ENCODE data around the gene EXT2. TPM values are rescaled to one million over a fixed set of nuclear protein-coding genes. Genes with fewer than 3 reads are reported as not detected.
A peak's percentile ranks its signal among the peaks of the same experiment; 100 is the strongest.

The EXT2 gene
- total RNA-seq, 2 donors from 2014 or later, result 23.3 to 24.3 TPM

GRCh38 chr11:44252999-44253602, 157.6 kb downstream of the EXT2 start:
- Mint-ChIP-seq H3K9me3 (peaks cover 27 to 31% of the 10 kb centered on the region in 2 donors), H3K36me3 (peaks cover 35 to 45% of the 10 kb centered on the region in 2 donors), H3K27ac (no peak overlapping the region)
- no peak for ATAC-seq
- DNase-seq (ENCODE audit: low spot score in 2 of 2), result no peak

DNA sequence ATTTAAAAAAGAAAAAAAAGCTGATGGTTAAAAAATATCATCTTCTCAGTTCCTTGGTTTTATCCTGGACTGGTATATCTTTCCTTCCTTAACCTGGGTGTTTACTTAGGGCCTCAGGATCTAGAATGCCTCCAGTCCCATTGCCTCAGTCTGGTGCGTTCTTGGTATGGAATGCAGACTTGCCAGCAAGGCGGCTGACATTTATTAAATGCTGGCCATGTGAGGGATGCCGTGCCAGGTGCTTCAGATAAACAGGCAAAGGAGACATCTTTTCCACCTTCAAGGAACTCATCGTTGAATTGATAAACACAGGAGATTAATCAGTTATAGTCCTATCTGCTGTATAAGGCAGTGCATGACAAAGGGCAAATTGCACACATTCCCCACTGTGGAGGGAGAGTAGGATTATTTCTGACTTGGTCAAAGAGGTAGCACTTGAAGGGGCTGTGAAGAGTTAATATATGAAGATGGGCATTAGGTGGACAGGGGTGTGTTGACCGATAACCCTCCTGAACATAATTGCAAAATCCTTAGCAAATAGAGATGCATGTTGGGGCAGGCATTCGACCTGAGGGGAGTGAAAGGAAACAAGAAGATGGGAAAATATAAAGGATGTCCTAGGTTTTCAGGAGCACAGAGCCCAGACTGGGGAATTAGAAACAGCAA, 160.1 kb downstream of the EXT2 start:
- Mint-ChIP-seq H3K9me3 (peaks cover 23 to 25% of the 10 kb centered on the region in 2 donors), H3K36me3 (peaks cover 23 to 26% of the 10 kb centered on the region in 2 donors), H3K27ac (no peak overlapping the region)
- ATAC-seq (no peak), DNase-seq (ENCODE audit: low spot score in 2 of 2) (no peak)

- H3K9me3 Mint-ChIP-seq, result peaks cover 14 to 16% of the 10 kb centered on the region in 2 donors
- no peak for DNase-seq (ENCODE audit: low spot score in 2 of 2)
- no peak for ATAC-seq
- no peak overlapping the region for H3K27ac Mint-ChIP-seq
- peaks cover 14% of the 10 kb centered on the region in 2 donors for H3K36me3 Mint-ChIP-seq
Measured at GRCh38 chr11:44256673-44257291, 161.3 kb downstream of the EXT2 start.

- Mint-ChIP-seq H3K27ac (peak overlapping the region in 1 of 2 donors; percentile 78), H3K9me3 (peaks cover 6 to 8% of the 10 kb centered on the region in 2 donors)
Measured at GRCh38 chr11:44257338-44258189, 162.1 kb downstream of the EXT2 start.

GRCh38 chr11:44258190-44258489, 162.7 kb downstream of the EXT2 start:
- ATAC-seq (no peak), DNase-seq (ENCODE audit: low spot score in 2 of 2) (no peak)
- H3K9me3 Mint-ChIP-seq, result peaks cover under 1 to 2% of the 10 kb centered on the region in 2 donors
- peaks cover under 1% of the 10 kb centered on the region in 2 donors for H3K36me3 Mint-ChIP-seq
- H3K27ac Mint-ChIP-seq, result no peak overlapping the region

More at GRCh38 chr11:44257338-44258189, 162.1 kb downstream of the EXT2 start:
- ATAC-seq, result no peak
- H3K36me3 Mint-ChIP-seq, result peaks cover 6 to 7% of the 10 kb centered on the region in 2 donors
- DNase-seq (ENCODE audit: low spot score in 2 of 2), result no peak

DNA sequence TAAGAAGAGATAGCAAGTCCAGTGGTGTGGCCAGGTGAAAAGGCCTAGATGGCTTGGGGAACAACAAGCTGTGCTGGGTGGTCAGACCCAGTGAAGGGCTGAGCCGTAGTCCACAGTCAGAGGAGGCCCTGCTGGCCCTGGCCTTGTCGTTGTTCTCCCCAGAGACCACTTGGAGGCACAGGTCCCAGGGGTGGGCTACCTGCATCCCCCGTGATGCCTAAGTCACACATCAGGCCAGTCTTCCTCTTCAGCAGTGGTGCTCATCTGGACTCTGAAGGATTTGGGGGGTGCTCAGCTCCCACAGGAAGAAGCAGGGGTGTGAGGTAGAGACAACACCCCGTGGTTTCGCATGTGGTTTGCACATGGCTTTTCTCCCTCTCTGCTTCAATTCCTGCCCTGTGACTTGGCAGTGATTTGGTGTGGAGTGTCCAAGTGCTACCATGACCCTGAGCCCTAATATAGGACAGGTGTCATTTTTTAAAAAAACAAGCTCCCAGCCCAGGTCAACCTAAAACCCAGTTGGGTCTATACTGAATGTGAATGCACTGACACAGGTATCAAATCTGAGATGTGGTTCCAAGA, 163.5 kb downstream of the EXT2 start:
- DNase-seq (ENCODE audit: low spot score in 2 of 2) (no peak), ATAC-seq (no peak)
- Mint-ChIP-seq H3K9me3 (no peaks in the 10 kb centered on the region), H3K36me3 (no peaks in the 10 kb centered on the region), H3K27ac (no peak overlapping the region)

- DNase-seq (ENCODE audit: low spot score in 2 of 2), result no peak
- Mint-ChIP-seq H3K9me3 (no peaks in the 10 kb centered on the region), H3K36me3 (no peaks in the 10 kb centered on the region), H3K27ac (no peak overlapping the region)
- ATAC-seq, result no peak
Measured at GRCh38 chr11:44260081-44260480, 164.6 kb downstream of the EXT2 start.

GRCh38 chr11:44261800-44262591, 166.5 kb downstream of the EXT2 start:
- H3K9me3 Mint-ChIP-seq, result no peaks in the 10 kb centered on the region
- no peak overlapping the region for H3K27ac Mint-ChIP-seq
- no peaks in the 10 kb centered on the region for H3K36me3 Mint-ChIP-seq
- ATAC-seq (no peak), DNase-seq (ENCODE audit: low spot score in 2 of 2) (no peak)

- DNase-seq (ENCODE audit: low spot score in 2 of 2), result no peak
- H3K9me3 Mint-ChIP-seq, result no peaks in the 10 kb centered on the region
- no peaks in the 10 kb centered on the region for H3K36me3 Mint-ChIP-seq
- H3K27ac Mint-ChIP-seq, result no peak overlapping the region
- ATAC-seq, result no peak
Measured at GRCh38 chr11:44263738-44264437, 168.4 kb downstream of the EXT2 start.

GRCh38 chr11:44264438-44264749, 168.9 kb downstream of the EXT2 start:
- no peaks in the 10 kb centered on the region for H3K36me3 Mint-ChIP-seq
- DNase-seq (ENCODE audit: low spot score in 2 of 2) (no peak), ATAC-seq (no peak)
- no peak overlapping the region for H3K27ac Mint-ChIP-seq
- H3K9me3 Mint-ChIP-seq, result no peaks in the 10 kb centered on the region

GRCh38 chr11:44264761-44265160, 169.3 kb downstream of the EXT2 start:
- no peak for DNase-seq (ENCODE audit: low spot score in 2 of 2)
- ATAC-seq, result no peak
- no peaks in the 10 kb centered on the region for H3K36me3 Mint-ChIP-seq

GRCh38 chr11:44266056-44266780, 170.7 kb downstream of the EXT2 start:
- DNase-seq (ENCODE audit: low spot score in 2 of 2) (peak in 1 of 2 donors; percentile 40), ATAC-seq (no peak)
- no peaks in the 10 kb centered on the region for H3K36me3 Mint-ChIP-seq
- no peaks in the 10 kb centered on the region for H3K9me3 Mint-ChIP-seq
- peak overlapping the region in 1 of 2 donors; percentile 22 for H3K27ac Mint-ChIP-seq

More at GRCh38 chr11:44264761-44265160, 169.3 kb downstream of the EXT2 start:
- no peak overlapping the region for H3K27ac Mint-ChIP-seq
- no peaks in the 10 kb centered on the region for H3K9me3 Mint-ChIP-seq

GRCh38 chr11:44267006-44267749, 171.7 kb downstream of the EXT2 start:
- H3K9me3 Mint-ChIP-seq, result no peaks in the 10 kb centered on the region
- no peak overlapping the region for H3K27ac Mint-ChIP-seq
- H3K36me3 Mint-ChIP-seq, result no peaks in the 10 kb centered on the region
- ATAC-seq (no peak), DNase-seq (ENCODE audit: low spot score in 2 of 2) (peak in 1 of 2 donors; percentile 37)

GRCh38 chr11:44267750-44268613, 172.5 kb downstream of the EXT2 start:
- Mint-ChIP-seq H3K36me3 (no peaks in the 10 kb centered on the region), H3K9me3 (no peaks in the 10 kb centered on the region), H3K27ac (peak overlapping the region in 1 of 2 donors; percentile 62)
- ATAC-seq (no peak), DNase-seq (ENCODE audit: low spot score in 2 of 2) (no peak)

Data from activated naive CD4-positive, alpha-beta T cell treated with anti-CD3 and anti-CD28 coated beads, Interleukin-2, amount 50 U/mL, for 72 hours (primary cell).